ENCODE results near the gene OGFR. TPM values are rescaled to one million over a fixed set of nuclear protein-coding genes. Genes with fewer than 3 reads are reported as not detected.

Gene OGFR
- total and polyA plus RNA-seq, 2 donors (not counting 1 experiment from before 2014, with no cell fraction given), result 71.7 to 102 TPM

DNA sequence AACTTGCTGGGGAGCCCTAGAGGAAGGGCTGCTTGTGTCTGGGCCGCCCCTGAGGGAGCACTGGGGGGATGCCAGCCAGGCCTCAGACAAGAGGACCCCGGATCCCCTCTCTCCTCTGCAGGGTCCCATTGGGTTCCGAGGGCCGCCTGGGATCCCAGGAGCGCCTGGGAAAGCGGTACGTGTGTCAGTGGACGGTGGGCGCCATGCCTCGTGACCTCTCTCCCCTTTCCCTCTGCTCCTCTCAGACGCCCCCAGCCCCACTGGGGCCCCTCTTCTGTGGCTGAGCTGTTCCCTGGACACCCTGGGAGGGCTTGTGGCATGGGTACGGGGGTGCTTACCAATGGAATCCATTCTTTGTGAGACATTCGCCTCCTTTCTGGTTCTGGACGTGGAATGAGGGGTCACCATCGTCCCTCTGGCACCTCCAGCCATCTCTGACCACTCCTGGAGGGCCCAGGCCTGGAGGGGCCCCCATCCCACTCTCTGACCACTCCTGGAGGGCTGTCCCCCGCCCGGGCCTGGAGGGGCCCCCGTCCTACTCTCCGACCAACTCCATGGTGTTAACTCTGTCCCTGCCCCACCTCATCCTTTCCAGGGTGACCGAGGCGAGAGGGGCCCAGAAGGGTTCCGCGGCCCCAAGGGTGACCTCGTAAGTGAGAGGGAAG lies 22.1 kb downstream of the OGFR start:
- CTCF ChIA-PET, result no interaction called here
- Histone ChIP-seq H3K4me2 (replicated peaks; ENCODE audit: low read depth, low read length, poor library complexity, severe bottlenecking) (peak overlapping the region; percentile 53), H3K4me1 (ENCODE audit: control insufficient read depth in 2 of 2, insufficient read depth in 2 of 2, low read length in 2 of 2) (peaks cover 34 to 39% of the 10 kb centered on the region in 2 donors), H3K9me3 (ENCODE audit: control extremely low read depth in 1 of 3, control insufficient read depth in 2 of 3, insufficient read depth in 1 of 3, low read length in 2 of 3) (no peaks in the 10 kb centered on the region), H3K36me3 (replicated peaks in 1 of 2; ENCODE audit: control extremely low read depth in 1 of 2, control insufficient read depth in 1 of 2, extremely low read depth in 1 of 2, insufficient read depth in 2 of 2, low read length in 1 of 2) (no peaks in the 10 kb centered on the region), H3K9ac (ENCODE audit: low read length) (no peak overlapping the region), H3K79me2 (ENCODE audit: control insufficient read depth, insufficient read depth, low read length) (no peaks in the 10 kb centered on the region), H3K27ac (ENCODE audit: low read length in 2 of 2) (no peak overlapping the region), H3K4me3 (ENCODE audit: control extremely low read depth in 1 of 5, extremely low read depth in 1 of 5, insufficient read depth in 1 of 5, low read depth in 2 of 5, low read length in 4 of 5) (no peak overlapping the region), H3K27me3 (replicated peaks in 1 of 4; ENCODE audit: control extremely low read depth in 1 of 4, control insufficient read depth in 3 of 4, insufficient read depth in 4 of 4, low read length in 3 of 4) (no peaks in the 10 kb centered on the region), H2AFZ (ENCODE audit: insufficient read depth, low read depth, low read length, poor library complexity, severe bottlenecking) (peak overlapping the region; percentile 70), H4K20me1 (ENCODE audit: control insufficient read depth, insufficient read depth, low read length, poor library complexity, severe bottlenecking) (peaks cover 4% of the 10 kb centered on the region)
- Mint-ChIP-seq H3K27ac (peak overlapping the region; percentile 80), H3K27me3 (no peaks in the 10 kb centered on the region), H3K4me1 (peaks cover 22% of the 10 kb centered on the region), H3K9me3 (ENCODE audit: insufficient read depth) (no peaks in the 10 kb centered on the region), H3K4me3 (no peak overlapping the region)
- WGBS (ENCODE audit: insufficient coverage), result 93% methylated on average over 15 of the region's 24 CpGs
- intact Hi-C loops (cut with micrococcal nuclease), result loop anchor here (2.0 kb wide), 1 partner anchor 36 kb away; no protein-coding TSS in a partner anchor
- no peak for DNase-seq
- no peak for ATAC-seq (ENCODE audit: low read depth)
- TF ChIP-seq, protein P1, sequence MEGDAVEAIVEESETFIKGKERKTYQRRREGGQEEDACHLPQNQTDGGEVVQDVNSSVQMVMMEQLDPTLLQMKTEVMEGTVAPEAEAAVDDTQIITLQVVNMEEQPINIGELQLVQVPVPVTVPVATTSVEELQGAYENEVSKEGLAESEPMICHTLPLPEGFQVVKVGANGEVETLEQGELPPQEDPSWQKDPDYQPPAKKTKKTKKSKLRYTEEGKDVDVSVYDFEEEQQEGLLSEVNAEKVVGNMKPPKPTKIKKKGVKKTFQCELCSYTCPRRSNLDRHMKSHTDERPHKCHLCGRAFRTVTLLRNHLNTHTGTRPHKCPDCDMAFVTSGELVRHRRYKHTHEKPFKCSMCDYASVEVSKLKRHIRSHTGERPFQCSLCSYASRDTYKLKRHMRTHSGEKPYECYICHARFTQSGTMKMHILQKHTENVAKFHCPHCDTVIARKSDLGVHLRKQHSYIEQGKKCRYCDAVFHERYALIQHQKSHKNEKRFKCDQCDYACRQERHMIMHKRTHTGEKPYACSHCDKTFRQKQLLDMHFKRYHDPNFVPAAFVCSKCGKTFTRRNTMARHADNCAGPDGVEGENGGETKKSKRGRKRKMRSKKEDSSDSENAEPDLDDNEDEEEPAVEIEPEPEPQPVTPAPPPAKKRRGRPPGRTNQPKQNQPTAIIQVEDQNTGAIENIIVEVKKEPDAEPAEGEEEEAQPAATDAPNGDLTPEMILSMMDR (IDR thresholded peaks at IDR 0.05), result no peak
- no peak for TF ChIP-seq EZH2 (IDR thresholded peaks at IDR 0.05; ENCODE audit: borderline replicate concordance, insufficient read depth, low read depth, low read length, poor library complexity, severe bottlenecking)
- POLR2A ChIA-PET, result interaction anchor here (0.7 to 1.8 kb wide), 2 partner anchors 14 to 151 kb away, joined by 3 to 4 read pairs; no protein-coding TSS in a partner anchor

DNA sequence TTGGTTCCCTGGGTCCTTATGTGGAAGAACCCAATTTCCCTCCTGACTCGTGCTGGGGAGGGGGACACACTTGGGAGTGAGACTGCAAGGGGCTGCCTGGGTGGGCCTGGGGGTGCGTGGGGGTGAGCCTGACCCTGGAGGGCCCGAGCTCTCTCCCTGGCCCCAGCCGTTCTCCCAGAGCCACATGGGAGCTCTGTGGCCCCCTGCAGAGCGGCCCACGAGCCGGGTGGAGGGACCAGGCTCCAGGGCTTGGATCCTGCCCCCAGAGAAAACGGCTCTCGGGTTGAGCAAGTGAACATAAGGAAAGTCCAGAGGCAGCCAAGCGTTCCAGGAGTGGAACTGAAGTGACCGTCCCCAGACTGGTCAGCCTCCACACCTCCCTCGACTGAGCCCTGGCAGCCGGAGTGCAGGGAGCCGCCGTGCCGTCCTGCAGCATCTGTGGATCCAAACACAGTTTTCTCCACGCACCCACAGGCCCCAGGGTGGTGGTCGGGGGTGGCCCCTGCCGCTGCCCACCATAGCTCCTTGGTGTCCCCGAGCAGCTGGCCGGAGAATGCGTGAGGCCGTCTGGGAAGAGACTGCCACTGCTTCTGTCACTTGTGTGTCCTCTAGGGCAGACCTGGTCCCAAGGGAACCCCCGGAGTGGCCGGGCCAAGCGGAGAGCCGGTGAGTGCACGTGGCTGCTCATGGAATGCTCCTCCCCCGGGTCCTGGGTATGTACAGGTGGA lies 22.8 kb downstream of the OGFR start:
- Histone ChIP-seq H3K4me3 (ENCODE audit: control extremely low read depth in 1 of 5, extremely low read depth in 1 of 5, insufficient read depth in 1 of 5, low read depth in 2 of 5, low read length in 4 of 5) (no peak overlapping the region), H3K79me2 (ENCODE audit: control insufficient read depth, insufficient read depth, low read length) (no peaks in the 10 kb centered on the region), H3K9me3 (ENCODE audit: control extremely low read depth in 1 of 3, control insufficient read depth in 2 of 3, insufficient read depth in 1 of 3, low read length in 2 of 3) (no peaks in the 10 kb centered on the region), H3K4me2 (replicated peaks; ENCODE audit: low read depth, low read length, poor library complexity, severe bottlenecking) (no peak overlapping the region), H2AFZ (ENCODE audit: insufficient read depth, low read depth, low read length, poor library complexity, severe bottlenecking) (no peak overlapping the region), H3K27ac (ENCODE audit: low read length in 2 of 2) (no peak overlapping the region), H3K27me3 (replicated peaks in 1 of 4; ENCODE audit: control extremely low read depth in 1 of 4, control insufficient read depth in 3 of 4, insufficient read depth in 4 of 4, low read length in 3 of 4) (no peaks in the 10 kb centered on the region), H3K9ac (ENCODE audit: low read length) (no peak overlapping the region), H4K20me1 (ENCODE audit: control insufficient read depth, insufficient read depth, low read length, poor library complexity, severe bottlenecking) (peaks cover 4% of the 10 kb centered on the region), H3K36me3 (replicated peaks in 1 of 2; ENCODE audit: control extremely low read depth in 1 of 2, control insufficient read depth in 1 of 2, extremely low read depth in 1 of 2, insufficient read depth in 2 of 2, low read length in 1 of 2) (no peaks in the 10 kb centered on the region), H3K4me1 (ENCODE audit: control insufficient read depth in 2 of 2, insufficient read depth in 2 of 2, low read length in 2 of 2) (peaks cover 41 to 46% of the 10 kb centered on the region in 2 donors)
- Mint-ChIP-seq H3K4me1 (peaks cover 29% of the 10 kb centered on the region), H3K27ac (no peak overlapping the region), H3K9me3 (ENCODE audit: insufficient read depth) (no peaks in the 10 kb centered on the region), H3K27me3 (no peaks in the 10 kb centered on the region), H3K4me3 (no peak overlapping the region)
- TF ChIP-seq EZH2 (IDR thresholded peaks at IDR 0.05; ENCODE audit: borderline replicate concordance, insufficient read depth, low read depth, low read length, poor library complexity, severe bottlenecking), result no peak
- TF ChIP-seq, protein P1 (IDR thresholded peaks at IDR 0.05), result no peak
- DNase-seq (peak; percentile 21), ATAC-seq (ENCODE audit: low read depth) (no peak)
- intact Hi-C loops (cut with micrococcal nuclease), result loop anchor here (2.0 kb wide), 1 partner anchor 35 kb away; no protein-coding TSS in a partner anchor
- ChIA-PET POLR2A (interaction anchor here (0.7 kb wide), 1 partner anchor 150 kb away, joined by 3 read pairs; no protein-coding TSS in a partner anchor), CTCF (no interaction called here)
- WGBS (ENCODE audit: insufficient coverage), result 94% methylated on average over 29 of the region's 29 CpGs

Data from B cell (primary cell).